ENCODE measurements around the gene ANAPC16.

- TF ChIP-seq EZH2 (IDR thresholded peaks at IDR 0.05; ENCODE audit: borderline replicate concordance, low read length), result no peak
- no peak for TF ChIP-seq CTCF (conservative IDR thresholded peaks at IDR 0.05 in 1 of 2, IDR thresholded peaks at IDR 0.05 in 1 of 2; ENCODE audit: extremely low read depth in 1 of 2, insufficient read depth in 1 of 2, low read depth in 1 of 2, low read length in 2 of 2)
Observed at GRCh38 chr10:72235544-72236279, 19.9 kb downstream of the ANAPC16 start.

Data from mammary epithelial cell (primary cell).